ENCODE data around the gene SLC12A5. TPM values are rescaled to one million over a fixed set of nuclear protein-coding genes. Genes with fewer than 3 reads are reported as not detected.

SLC12A5 gene
- total RNA-seq, 2 experiments from 2014 or later: 3.8 to 11.0 TPM

DNA sequence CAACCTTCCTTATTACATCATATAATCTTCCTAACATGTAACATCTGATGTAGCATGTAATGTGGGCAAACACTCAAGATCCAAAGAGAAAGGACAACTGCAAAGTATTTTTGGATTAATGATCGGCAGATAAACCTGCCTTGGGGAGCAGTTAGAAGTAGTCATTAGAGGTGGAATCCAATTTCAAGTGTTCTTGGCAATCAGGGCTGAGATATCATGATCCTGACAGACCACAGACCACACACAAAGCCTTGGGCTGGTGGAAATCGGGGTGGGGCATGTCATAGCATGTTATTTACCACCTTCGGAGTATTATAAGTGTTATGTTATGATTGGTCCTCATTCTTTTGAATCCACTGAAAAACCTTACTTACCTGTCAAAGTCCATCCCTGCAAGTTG is 44.4 kb downstream of the SLC12A5 start:
- TF ChIP-seq CTCF (conservative IDR thresholded peaks at IDR 0.05; ENCODE audit: low read length) (no peak), EZH2phosphoT487 (IDR thresholded peaks at IDR 0.05; ENCODE audit: borderline replicate concordance, low read depth, low read length) (no peak)
- CTCF ChIA-PET (ENCODE audit: unreplicated experiment): no interaction called here
- no peaks in the 10 kb centered on the region for H3K9me2 ChIP-seq (ENCODE audit: insufficient read depth, low read length)
- intact Hi-C loops (cut with micrococcal nuclease; ENCODE audit: unreplicated experiment): no loop called here
- H3K79me2 ChIP-seq (ENCODE audit: insufficient read depth, low read depth, low read length): no peaks in the 10 kb centered on the region
- peaks cover 3% of the 10 kb centered on the region for H4K20me1 ChIP-seq (ENCODE audit: insufficient read depth, low read length)
- H3K4me2 ChIP-seq (ENCODE audit: low read length): no peak overlapping the region
- no TSS peak for BruUV-seq (replicated peaks)
- H3K9me3 ChIP-seq (ENCODE audit: low read length): no peaks in the 10 kb centered on the region
- POLR2A ChIA-PET: interaction anchor here (0.8 to 1.2 kb wide), 2 partner anchors 11 to 58 kb away, joined by 3 to 4 read pairs; no protein-coding TSS in a partner anchor
- no peaks in the 10 kb centered on the region for H3K4me1 ChIP-seq (ENCODE audit: insufficient read depth, low read length, poor library complexity, severe bottlenecking)
- no peak overlapping the region for H2AFZ ChIP-seq (ENCODE audit: low read length)
- H3K27ac ChIP-seq (ENCODE audit: low read depth, low read length, poor library complexity, severe bottlenecking): no peak overlapping the region
- no peak overlapping the region for H3K4me3 ChIP-seq (ENCODE audit: low read depth, low read length, poor library complexity, severe bottlenecking)
- peaks cover 74% of the 10 kb centered on the region for H3K36me3 ChIP-seq (ENCODE audit: insufficient read depth, low read length)
- no peak for DNase-seq (ENCODE audit: low spot score)

DNA sequence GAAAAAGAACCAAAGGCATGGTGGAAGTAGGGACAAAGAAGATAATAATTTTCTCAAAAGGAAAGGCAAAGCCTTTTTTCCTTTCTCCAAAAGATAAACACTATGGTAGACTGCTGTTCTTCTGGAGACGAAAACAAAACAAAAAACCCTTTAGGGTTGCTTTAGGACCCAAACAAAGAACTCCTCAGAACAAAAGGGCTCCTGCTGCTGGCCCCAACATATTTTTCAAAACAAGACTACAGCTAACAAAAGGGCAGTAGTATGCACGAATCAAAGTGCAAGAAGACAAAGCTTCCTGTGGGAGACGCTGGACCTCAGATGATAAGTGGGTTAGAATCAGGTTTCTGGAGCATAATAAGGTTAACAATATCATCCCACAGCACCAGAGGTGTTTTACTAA is 45.0 kb downstream of the SLC12A5 start:
- H3K4me2 ChIP-seq (ENCODE audit: low read length): no peak overlapping the region
- H4K20me1 ChIP-seq (ENCODE audit: insufficient read depth, low read length): peaks cover 3% of the 10 kb centered on the region
- no peak for TF ChIP-seq EZH2phosphoT487 (IDR thresholded peaks at IDR 0.05; ENCODE audit: borderline replicate concordance, low read depth, low read length)
- TF ChIP-seq CTCF (conservative IDR thresholded peaks at IDR 0.05; ENCODE audit: low read length): no peak
- H3K4me3 ChIP-seq (ENCODE audit: low read depth, low read length, poor library complexity, severe bottlenecking): no peak overlapping the region
- no peak for DNase-seq (ENCODE audit: low spot score)
- H3K36me3 ChIP-seq (ENCODE audit: insufficient read depth, low read length): peaks cover 74% of the 10 kb centered on the region
- CTCF ChIA-PET (ENCODE audit: unreplicated experiment): no interaction called here
- POLR2A ChIA-PET: no interaction called here
- intact Hi-C loops (cut with micrococcal nuclease; ENCODE audit: unreplicated experiment): no loop called here
- no peak overlapping the region for H3K27ac ChIP-seq (ENCODE audit: low read depth, low read length, poor library complexity, severe bottlenecking)
- BruUV-seq (replicated peaks): no TSS peak
- no peaks in the 10 kb centered on the region for H3K79me2 ChIP-seq (ENCODE audit: insufficient read depth, low read depth, low read length)
- no peaks in the 10 kb centered on the region for H3K9me2 ChIP-seq (ENCODE audit: insufficient read depth, low read length)
- no peaks in the 10 kb centered on the region for H3K9me3 ChIP-seq (ENCODE audit: low read length)
- H2AFZ ChIP-seq (ENCODE audit: low read length): no peak overlapping the region
- no peaks in the 10 kb centered on the region for H3K4me1 ChIP-seq (ENCODE audit: insufficient read depth, low read length, poor library complexity, severe bottlenecking)

DNA sequence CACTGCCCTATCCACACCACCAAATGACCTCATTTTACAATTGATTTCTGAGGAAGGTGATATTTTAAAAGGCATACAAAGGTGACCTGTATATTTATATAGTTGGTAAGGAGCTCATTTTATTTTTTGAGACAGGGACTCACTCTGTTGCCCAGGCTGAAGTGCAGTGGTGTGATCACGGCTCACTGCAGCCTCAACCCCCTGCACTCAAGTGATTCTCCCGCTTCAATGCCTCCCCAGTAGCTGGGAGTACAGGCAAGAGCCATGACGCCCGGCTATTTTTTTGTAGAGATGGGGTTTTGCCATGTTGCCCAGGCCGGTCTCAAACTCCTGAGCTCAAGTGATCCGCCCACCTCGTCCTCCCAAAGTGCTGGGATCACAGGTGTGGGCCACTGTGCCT is 47.8 kb downstream of the SLC12A5 start:
- TF ChIP-seq EZH2phosphoT487 (IDR thresholded peaks at IDR 0.05; ENCODE audit: borderline replicate concordance, low read depth, low read length) (no peak), CTCF (conservative IDR thresholded peaks at IDR 0.05; ENCODE audit: low read length) (no peak)
- no peak overlapping the region for H3K4me3 ChIP-seq (ENCODE audit: low read depth, low read length, poor library complexity, severe bottlenecking)
- ChIA-PET CTCF (ENCODE audit: unreplicated experiment) (no interaction called here), POLR2A (interaction anchor here (0.6 to 0.7 kb wide), 2 partner anchors 8 to 43 kb away, joined by 3 read pairs; no protein-coding TSS in a partner anchor)
- DNase-seq (ENCODE audit: low spot score): no peak
- peaks cover 71% of the 10 kb centered on the region for H3K36me3 ChIP-seq (ENCODE audit: insufficient read depth, low read length)
- intact Hi-C loops (cut with micrococcal nuclease; ENCODE audit: unreplicated experiment): no loop called here
- H4K20me1 ChIP-seq (ENCODE audit: insufficient read depth, low read length): peaks cover 20% of the 10 kb centered on the region
- H3K9me2 ChIP-seq (ENCODE audit: insufficient read depth, low read length): no peaks in the 10 kb centered on the region
- BruUV-seq (replicated peaks): no TSS peak
- H3K4me1 ChIP-seq (ENCODE audit: insufficient read depth, low read length, poor library complexity, severe bottlenecking): no peaks in the 10 kb centered on the region
- H3K27ac ChIP-seq (ENCODE audit: low read depth, low read length, poor library complexity, severe bottlenecking): no peak overlapping the region
- H3K79me2 ChIP-seq (ENCODE audit: insufficient read depth, low read depth, low read length): peaks cover 26% of the 10 kb centered on the region
- no peak overlapping the region for H3K4me2 ChIP-seq (ENCODE audit: low read length)
- H2AFZ ChIP-seq (ENCODE audit: low read length): no peak overlapping the region
- no peaks in the 10 kb centered on the region for H3K9me3 ChIP-seq (ENCODE audit: low read length)
